ENCODE data around the gene TNS1. TPM values are rescaled to one million over a fixed set of nuclear protein-coding genes. Genes with fewer than 3 reads are reported as not detected.

Gene TNS1
- total and polyA plus RNA-seq, 2 experiments from 2014 or later = 16.2 to 27.6 TPM

- DNase-seq (ENCODE audit: low spot score) = no peak
- WGBS (ENCODE audit: low lambda C conversion rate, missing lambda C conversion rate) = 44% methylated on average over 16 of the region's 20 CpGs
- no peaks in the 10 kb centered on the region for H3K9me2 ChIP-seq (replicated peaks; ENCODE audit: insufficient read depth)
- H3K27ac ChIP-seq = no peak overlapping the region
- no peaks in the 10 kb centered on the region for H3K27me3 ChIP-seq
- TF ChIP-seq EZH2 (IDR thresholded peaks at IDR 0.05; ENCODE audit: borderline replicate concordance) = no peak
- TF ChIP-seq EZH2phosphoT487 (IDR thresholded peaks at IDR 0.05; ENCODE audit: low read depth, severe bottlenecking, unreplicated experiment) = no peak
- no peak overlapping the region for H3K4me2 ChIP-seq
- H4K20me1 ChIP-seq (ENCODE audit: insufficient read depth, poor library complexity, severe bottlenecking) = no peaks in the 10 kb centered on the region
- H3K4me1 ChIP-seq (ENCODE audit: insufficient read depth) = peaks cover 47% of the 10 kb centered on the region
- peaks cover 22% of the 10 kb centered on the region for H3K79me2 ChIP-seq
- H2AFZ ChIP-seq = no peak overlapping the region
- no peaks in the 10 kb centered on the region for H3K36me3 ChIP-seq (replicated peaks; ENCODE audit: insufficient read depth, low read depth)
- no peak overlapping the region for H3K4me3 ChIP-seq
- H3K9me3 ChIP-seq (ENCODE audit: low read depth) = no peaks in the 10 kb centered on the region
Observed at GRCh38 chr2:217918308-217919024, 84.3 kb downstream of the TNS1 start.

- Histone ChIP-seq H3K9me3 (ENCODE audit: low read depth) (no peaks in the 10 kb centered on the region), H3K4me2 (no peak overlapping the region), H2AFZ (no peak overlapping the region), H4K20me1 (ENCODE audit: insufficient read depth, poor library complexity, severe bottlenecking) (no peaks in the 10 kb centered on the region), H3K36me3 (replicated peaks; ENCODE audit: insufficient read depth, low read depth) (no peaks in the 10 kb centered on the region), H3K4me1 (ENCODE audit: insufficient read depth) (peaks cover 36% of the 10 kb centered on the region), H3K79me2 (peaks cover 11% of the 10 kb centered on the region), H3K9me2 (replicated peaks; ENCODE audit: insufficient read depth) (no peaks in the 10 kb centered on the region), H3K4me3 (no peak overlapping the region), H3K27me3 (no peaks in the 10 kb centered on the region), H3K27ac (no peak overlapping the region)
- 85% methylated on average over 10 of the region's 10 CpGs for WGBS (ENCODE audit: low lambda C conversion rate, missing lambda C conversion rate)
- DNase-seq (ENCODE audit: low spot score) = no peak
- TF ChIP-seq, protein P1, sequence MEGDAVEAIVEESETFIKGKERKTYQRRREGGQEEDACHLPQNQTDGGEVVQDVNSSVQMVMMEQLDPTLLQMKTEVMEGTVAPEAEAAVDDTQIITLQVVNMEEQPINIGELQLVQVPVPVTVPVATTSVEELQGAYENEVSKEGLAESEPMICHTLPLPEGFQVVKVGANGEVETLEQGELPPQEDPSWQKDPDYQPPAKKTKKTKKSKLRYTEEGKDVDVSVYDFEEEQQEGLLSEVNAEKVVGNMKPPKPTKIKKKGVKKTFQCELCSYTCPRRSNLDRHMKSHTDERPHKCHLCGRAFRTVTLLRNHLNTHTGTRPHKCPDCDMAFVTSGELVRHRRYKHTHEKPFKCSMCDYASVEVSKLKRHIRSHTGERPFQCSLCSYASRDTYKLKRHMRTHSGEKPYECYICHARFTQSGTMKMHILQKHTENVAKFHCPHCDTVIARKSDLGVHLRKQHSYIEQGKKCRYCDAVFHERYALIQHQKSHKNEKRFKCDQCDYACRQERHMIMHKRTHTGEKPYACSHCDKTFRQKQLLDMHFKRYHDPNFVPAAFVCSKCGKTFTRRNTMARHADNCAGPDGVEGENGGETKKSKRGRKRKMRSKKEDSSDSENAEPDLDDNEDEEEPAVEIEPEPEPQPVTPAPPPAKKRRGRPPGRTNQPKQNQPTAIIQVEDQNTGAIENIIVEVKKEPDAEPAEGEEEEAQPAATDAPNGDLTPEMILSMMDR (IDR thresholded peaks at IDR 0.05; ENCODE audit: poor library complexity) = no peak
- no peak for TF ChIP-seq EZH2 (IDR thresholded peaks at IDR 0.05; ENCODE audit: borderline replicate concordance)
- TF ChIP-seq EZH2phosphoT487 (IDR thresholded peaks at IDR 0.05; ENCODE audit: low read depth, severe bottlenecking, unreplicated experiment) = no peak
Observed at GRCh38 chr2:217916504-217917254, 86.1 kb downstream of the TNS1 start.

DNA sequence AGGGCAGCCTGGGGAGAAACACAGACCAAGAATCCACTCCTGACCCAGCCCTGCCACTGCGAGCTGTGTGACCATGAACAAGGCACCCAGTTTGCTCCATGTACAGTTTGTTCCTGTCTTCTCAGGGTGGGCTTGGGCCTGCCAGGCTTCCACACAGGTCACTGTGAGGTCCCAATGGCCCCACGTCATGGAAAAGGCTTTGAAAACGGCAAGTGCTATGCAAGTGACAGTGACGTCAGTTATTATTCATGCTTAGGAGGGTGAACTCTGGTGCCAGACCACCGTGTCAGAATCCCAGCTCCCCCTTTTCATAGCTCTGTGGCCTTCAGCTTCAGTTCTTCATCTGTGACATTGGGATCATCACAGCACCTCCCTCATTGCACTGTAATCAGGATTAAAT lies 87.1 kb downstream of the TNS1 start:
- TF ChIP-seq EZH2phosphoT487 (IDR thresholded peaks at IDR 0.05; ENCODE audit: low read depth, severe bottlenecking, unreplicated experiment) (no peak), EZH2 (IDR thresholded peaks at IDR 0.05; ENCODE audit: borderline replicate concordance) (no peak)
- TF ChIP-seq, protein P1 (IDR thresholded peaks at IDR 0.05; ENCODE audit: poor library complexity) = no peak
- no peaks in the 10 kb centered on the region for H4K20me1 ChIP-seq (ENCODE audit: insufficient read depth, poor library complexity, severe bottlenecking)
- H3K27me3 ChIP-seq = no peaks in the 10 kb centered on the region
- H3K9me2 ChIP-seq (replicated peaks; ENCODE audit: insufficient read depth) = no peaks in the 10 kb centered on the region
- H3K27ac ChIP-seq = no peak overlapping the region
- H3K79me2 ChIP-seq = peaks cover 8% of the 10 kb centered on the region
- H2AFZ ChIP-seq = no peak overlapping the region
- no peaks in the 10 kb centered on the region for H3K9me3 ChIP-seq (ENCODE audit: low read depth)
- H3K4me2 ChIP-seq = no peak overlapping the region
- DNase-seq (ENCODE audit: low spot score) = no peak
- H3K4me3 ChIP-seq = no peak overlapping the region
- 81% methylated on average over 5 of the region's 5 CpGs for whole genome bisulfite sequencing (ENCODE audit: low lambda C conversion rate, missing lambda C conversion rate)
- peaks cover 35% of the 10 kb centered on the region for H3K4me1 ChIP-seq (ENCODE audit: insufficient read depth)
- no peaks in the 10 kb centered on the region for H3K36me3 ChIP-seq (replicated peaks; ENCODE audit: insufficient read depth, low read depth)

DNA sequence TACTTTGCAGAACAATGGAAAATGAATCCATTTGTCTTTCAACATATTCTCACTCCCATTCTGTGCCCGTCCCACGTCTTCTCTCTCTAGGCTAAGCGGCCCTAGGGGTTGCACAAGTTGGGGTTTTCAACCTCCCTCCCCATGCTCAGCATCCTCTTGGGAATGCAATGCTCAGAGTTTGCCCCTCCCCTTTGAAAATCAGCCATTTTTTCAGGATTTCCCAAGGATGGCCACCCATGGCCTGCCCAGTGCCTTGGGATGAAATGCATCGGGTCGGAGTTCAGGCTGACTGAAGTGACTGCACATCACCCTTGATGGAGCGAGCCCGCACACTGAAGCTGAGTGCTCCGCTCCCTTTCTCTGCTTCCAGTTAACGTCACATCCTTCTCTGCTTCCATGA lies 87.9 kb downstream of the TNS1 start:
- Histone ChIP-seq H3K27me3 (no peaks in the 10 kb centered on the region), H3K36me3 (replicated peaks; ENCODE audit: insufficient read depth, low read depth) (no peaks in the 10 kb centered on the region), H3K79me2 (peaks cover 8% of the 10 kb centered on the region), H3K9me2 (replicated peaks; ENCODE audit: insufficient read depth) (no peaks in the 10 kb centered on the region), H3K27ac (no peak overlapping the region), H4K20me1 (ENCODE audit: insufficient read depth, poor library complexity, severe bottlenecking) (peaks cover under 1% of the 10 kb centered on the region), H3K4me1 (ENCODE audit: insufficient read depth) (peaks cover 37% of the 10 kb centered on the region), H3K4me2 (no peak overlapping the region), H2AFZ (no peak overlapping the region), H3K9me3 (ENCODE audit: low read depth) (no peaks in the 10 kb centered on the region), H3K4me3 (no peak overlapping the region)
- TF ChIP-seq, protein P1 (IDR thresholded peaks at IDR 0.05; ENCODE audit: poor library complexity) = no peak
- TF ChIP-seq EZH2phosphoT487 (IDR thresholded peaks at IDR 0.05; ENCODE audit: low read depth, severe bottlenecking, unreplicated experiment) (no peak), EZH2 (IDR thresholded peaks at IDR 0.05; ENCODE audit: borderline replicate concordance) (no peak)
- 95% methylated on average over 9 of the region's 9 CpGs for WGBS (ENCODE audit: low lambda C conversion rate, missing lambda C conversion rate)
- DNase-seq (ENCODE audit: low spot score) = no peak

Data from hepatocyte (in vitro differentiated cells).